Hematopoietic multipotent progenitor cell treated with erythropoietin and hydrocortisone succinate and interleukin-3 and kit ligand, for 15 days (in vitro differentiated cells): ENCODE measurements around the gene CLDN22.
"Not testable (repeated sequence)": the region's sequence is repeated elsewhere in the genome, so short reads cannot be mapped to it uniquely, and the experiment has no call there.

ENCODE experiments used
- DNase-seq: peaks from one replicate; pipeline ENCODE4 v3.0.0-alpha.2; 2015; ENCODE audit warnings: low spot score

CLDN22 gene

DNA sequence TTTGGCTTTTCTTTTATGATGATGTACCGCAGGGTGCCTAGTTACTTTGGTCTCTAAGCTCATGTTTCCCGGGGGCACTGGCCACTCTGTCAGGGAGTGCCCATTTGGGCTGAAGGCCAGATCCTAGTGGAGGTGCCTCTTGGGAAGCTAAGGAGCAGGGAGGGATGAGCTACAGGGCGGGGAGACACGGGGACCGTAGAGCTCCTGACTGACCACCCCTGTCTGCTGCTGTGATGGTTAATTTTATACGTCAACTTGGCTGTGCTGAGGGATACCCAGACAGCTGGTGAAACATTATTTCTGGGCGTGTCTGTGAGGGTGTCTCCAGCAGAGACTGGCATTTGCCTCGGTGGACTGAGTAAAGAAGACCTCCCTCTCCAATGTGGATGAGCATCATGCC lies 27.1 kb upstream of the CLDN22 start:
- DNase-seq = no peak

GRCh38 chr4:183345261-183345660 lies 25.2 kb upstream of the CLDN22 start:
- no peak for DNase-seq

- no peak for DNase-seq
These were observed 24.6 kb upstream of the CLDN22 start for GRCh38 chr4:183344523-183345255.

GRCh38 chr4:183343730-183344129 lies 23.7 kb upstream of the CLDN22 start:
- DNase-seq = no peak

- no peak for DNase-seq
These were observed 22.8 kb upstream of the CLDN22 start for GRCh38 chr4:183342541-183343533.

- DNase-seq = no peak
These were observed 17.8 kb upstream of the CLDN22 start for GRCh38 chr4:183337833-183338232.

DNA sequence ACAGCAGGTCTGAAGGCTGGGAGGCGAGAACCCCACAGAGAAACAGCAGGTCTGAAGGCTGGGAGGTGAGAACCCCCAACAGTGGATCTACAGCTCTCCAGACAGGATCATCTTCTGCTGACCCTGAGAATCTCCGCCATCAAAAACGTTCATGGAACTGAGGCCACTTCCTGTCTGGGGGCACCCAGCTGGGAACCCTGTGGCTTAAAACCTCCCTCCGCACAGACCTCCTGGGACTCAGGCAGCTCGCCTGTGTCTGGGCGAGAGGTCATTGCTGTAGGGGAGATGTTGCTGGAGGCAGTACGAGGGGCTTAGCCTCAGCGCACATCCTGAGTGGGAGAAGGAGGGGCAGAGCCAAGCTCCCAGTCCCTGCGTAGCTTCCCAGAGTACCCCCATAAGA lies 17.3 kb upstream of the CLDN22 start:
- DNase-seq = no peak

- DNase-seq = no peak
These were observed 15.4 kb upstream of the CLDN22 start for GRCh38 chr4:183335369-183335940.

GRCh38 chr4:183333983-183334382 lies 13.9 kb upstream of the CLDN22 start:
- no peak for DNase-seq

DNA sequence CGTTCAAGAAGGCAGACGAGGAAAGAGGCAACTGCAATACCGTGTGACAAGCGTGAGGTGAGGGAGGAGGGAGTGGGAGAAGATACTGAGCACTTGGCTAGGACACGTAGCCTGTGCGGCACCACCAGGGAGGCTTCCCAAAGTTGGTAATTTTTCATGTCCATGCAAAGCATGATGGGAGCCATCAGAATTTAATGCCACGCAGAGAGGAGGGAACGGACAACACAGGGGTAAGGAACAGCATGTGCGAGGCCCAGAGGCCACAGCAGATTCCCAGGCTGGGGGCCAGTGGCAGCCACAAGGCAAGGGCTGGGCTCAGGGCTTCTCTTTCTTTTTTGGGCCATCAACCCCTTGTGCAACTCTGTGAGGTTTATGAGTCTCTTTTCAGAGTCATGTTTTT lies 13.1 kb upstream of the CLDN22 start:
- no peak for DNase-seq

GRCh38 chr4:183332447-183332846 lies 12.4 kb upstream of the CLDN22 start:
- DNase-seq = no peak

GRCh38 chr4:183330841-183331240 lies 10.8 kb upstream of the CLDN22 start:
- DNase-seq = no peak

DNA sequence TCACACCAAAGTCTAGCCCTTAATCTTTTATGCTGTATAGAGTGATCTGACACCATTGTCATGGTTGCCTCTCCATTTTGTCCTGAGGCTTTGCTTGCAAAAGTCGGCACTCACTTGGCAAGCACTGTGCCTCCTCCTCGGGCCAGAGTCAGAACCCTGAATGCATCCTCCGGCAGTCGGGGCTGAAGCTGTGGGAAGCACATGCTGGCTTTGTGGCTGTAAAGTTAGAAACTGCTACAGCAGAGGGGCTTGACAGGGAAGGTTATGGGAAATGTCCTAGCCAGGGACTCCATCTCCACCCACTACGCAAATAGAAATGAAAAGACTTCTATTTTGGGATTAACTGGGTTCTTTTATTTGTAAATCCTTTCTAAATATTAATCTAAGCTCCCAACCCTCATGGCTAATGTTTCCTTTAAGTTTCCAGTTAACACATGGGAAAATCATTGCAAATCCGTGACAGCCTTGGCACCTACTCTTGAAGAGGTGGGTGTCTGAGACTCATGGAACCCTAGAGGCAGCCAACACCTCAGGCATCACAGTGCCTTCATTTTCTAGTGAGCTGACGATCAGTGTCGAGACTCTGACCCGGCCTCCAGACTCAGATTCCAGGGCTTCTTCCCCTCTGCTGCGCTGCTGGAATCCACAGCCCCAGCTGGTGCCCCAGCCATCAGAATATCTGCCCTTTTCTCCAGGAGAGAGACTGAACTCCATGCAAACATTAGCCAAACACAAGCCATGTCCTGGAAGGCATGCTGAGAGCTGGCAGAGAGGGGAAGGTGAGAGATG lies 10.1 kb upstream of the CLDN22 start:
- DNase-seq = no peak

DNA sequence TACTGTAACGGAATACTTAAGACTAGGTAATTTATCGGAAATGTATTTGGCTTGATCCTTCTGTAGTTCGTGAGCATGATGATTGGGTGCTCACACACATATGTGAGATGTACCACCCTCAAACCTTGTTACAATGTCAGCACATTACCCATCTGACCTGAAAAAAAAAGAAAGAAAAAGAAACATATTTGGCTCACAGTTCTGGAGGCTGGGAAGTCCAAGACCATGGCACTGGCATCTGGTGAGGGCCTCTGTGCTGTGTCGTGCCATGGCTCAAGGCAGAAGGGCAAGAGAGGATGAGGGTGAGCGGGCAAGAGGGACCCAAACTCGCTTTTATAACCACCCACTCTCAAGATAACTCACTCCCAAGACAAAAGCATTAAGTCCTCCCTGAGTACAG lies 9.2 kb upstream of the CLDN22 start:
- DNase-seq = no peak

DNA sequence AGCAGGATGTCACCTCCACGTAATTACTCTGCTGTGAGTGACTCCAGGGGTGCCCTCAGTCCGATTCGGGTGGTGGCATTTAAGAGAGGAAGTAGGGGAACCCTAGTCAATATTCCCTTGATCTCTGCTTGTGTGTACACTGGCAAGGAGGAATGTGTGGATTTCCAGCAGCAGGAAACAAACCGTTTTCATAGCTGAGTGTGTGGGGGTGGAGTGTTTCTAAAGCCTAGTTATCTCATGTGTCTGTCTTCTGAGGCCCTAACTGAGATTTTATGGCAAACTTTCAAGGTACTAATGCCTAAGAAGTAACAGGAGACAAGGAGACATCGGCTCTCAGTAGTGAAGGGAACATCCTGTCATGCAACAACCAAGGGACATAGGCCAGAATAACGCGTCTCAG lies 8.8 kb upstream of the CLDN22 start:
- no peak for DNase-seq

GRCh38 chr4:183327827-183328226 lies 7.8 kb upstream of the CLDN22 start:
- no peak for DNase-seq

GRCh38 chr4:183326853-183327252 lies 6.8 kb upstream of the CLDN22 start:
- no peak for DNase-seq

DNA sequence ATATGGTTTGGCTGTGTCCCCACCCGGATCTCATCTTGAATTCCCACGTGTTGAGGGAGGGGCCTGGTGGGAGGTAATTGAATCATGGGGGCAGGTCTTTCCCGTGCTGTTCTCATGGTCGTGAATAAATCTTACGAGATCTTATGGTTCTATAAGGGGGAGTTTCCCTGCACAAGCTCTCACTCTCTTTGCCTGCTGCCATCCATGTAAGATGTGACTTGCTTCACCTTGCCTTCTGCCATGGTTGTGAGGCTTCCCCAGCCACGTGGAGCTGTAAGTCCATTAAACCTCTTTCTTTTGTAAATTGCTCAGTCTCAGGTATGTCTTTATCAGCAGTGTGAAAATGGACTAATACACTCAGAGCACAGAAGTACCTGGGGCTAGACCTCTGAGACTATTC lies 6.3 kb upstream of the CLDN22 start:
- DNase-seq = not testable (repeated sequence)

- no peak for DNase-seq
These were observed 4.5 kb upstream of the CLDN22 start for GRCh38 chr4:183324619-183325018.

GRCh38 chr4:183324056-183324455 lies 4.0 kb upstream of the CLDN22 start:
- not testable (repeated sequence) for DNase-seq

DNA sequence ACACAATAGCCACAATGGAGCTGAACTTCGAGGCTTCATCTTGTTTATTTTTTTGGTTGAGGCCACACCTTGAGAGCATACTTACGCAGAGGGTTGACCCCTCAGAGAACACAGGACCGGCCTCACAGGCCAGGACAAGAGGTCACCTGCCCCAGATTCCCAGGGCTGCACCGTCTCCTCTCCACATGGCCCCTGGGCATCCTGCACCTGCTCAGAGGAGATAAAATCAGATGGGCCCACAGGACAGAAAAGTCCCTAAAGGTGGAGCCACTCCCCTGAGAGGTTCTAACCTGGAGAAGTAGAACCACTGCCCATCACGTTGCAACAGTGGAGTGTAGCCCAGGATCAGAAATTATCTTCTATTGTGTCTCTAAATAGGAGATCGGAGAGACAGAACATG lies 3.2 kb upstream of the CLDN22 start:
- no peak for DNase-seq

- no peak for DNase-seq
These were observed 2.2 kb upstream of the CLDN22 start, which contains the start of gene CLDN24 for GRCh38 chr4:183322326-183322725. Gene CLDN24 (minus strand): TSS chr4:183322426. CDS start chr4:183322426, 0 bp downstream.
